GM10847 (cell line): ENCODE data around the gene DLG1.

Experiments used
- POLR2A ChIP-seq: IDR thresholded peaks from 2 replicates; pipeline ENCODE4 v1.6.1; 2011; ENCODE audit not compliant: insufficient read length; ENCODE audit errors: extremely low read depth

The DLG1 gene

GRCh38 chr3:197242784-197243432 is 55.5 kb downstream of the DLG1 start:
- TF ChIP-seq POLR2A = no peak

GRCh38 chr3:197241173-197241572 is 57.2 kb downstream of the DLG1 start:
- no peak for TF ChIP-seq POLR2A

- TF ChIP-seq POLR2A = no peak
Observed at GRCh38 chr3:197239857-197240256, 58.6 kb downstream of the DLG1 start.

- no peak for TF ChIP-seq POLR2A
Observed at GRCh38 chr3:197238842-197239241, 59.6 kb downstream of the DLG1 start.

GRCh38 chr3:197237897-197238296 is 60.5 kb downstream of the DLG1 start:
- TF ChIP-seq POLR2A = no peak

- no peak for TF ChIP-seq POLR2A
Observed at GRCh38 chr3:197236362-197236761, 62.0 kb downstream of the DLG1 start.

DNA sequence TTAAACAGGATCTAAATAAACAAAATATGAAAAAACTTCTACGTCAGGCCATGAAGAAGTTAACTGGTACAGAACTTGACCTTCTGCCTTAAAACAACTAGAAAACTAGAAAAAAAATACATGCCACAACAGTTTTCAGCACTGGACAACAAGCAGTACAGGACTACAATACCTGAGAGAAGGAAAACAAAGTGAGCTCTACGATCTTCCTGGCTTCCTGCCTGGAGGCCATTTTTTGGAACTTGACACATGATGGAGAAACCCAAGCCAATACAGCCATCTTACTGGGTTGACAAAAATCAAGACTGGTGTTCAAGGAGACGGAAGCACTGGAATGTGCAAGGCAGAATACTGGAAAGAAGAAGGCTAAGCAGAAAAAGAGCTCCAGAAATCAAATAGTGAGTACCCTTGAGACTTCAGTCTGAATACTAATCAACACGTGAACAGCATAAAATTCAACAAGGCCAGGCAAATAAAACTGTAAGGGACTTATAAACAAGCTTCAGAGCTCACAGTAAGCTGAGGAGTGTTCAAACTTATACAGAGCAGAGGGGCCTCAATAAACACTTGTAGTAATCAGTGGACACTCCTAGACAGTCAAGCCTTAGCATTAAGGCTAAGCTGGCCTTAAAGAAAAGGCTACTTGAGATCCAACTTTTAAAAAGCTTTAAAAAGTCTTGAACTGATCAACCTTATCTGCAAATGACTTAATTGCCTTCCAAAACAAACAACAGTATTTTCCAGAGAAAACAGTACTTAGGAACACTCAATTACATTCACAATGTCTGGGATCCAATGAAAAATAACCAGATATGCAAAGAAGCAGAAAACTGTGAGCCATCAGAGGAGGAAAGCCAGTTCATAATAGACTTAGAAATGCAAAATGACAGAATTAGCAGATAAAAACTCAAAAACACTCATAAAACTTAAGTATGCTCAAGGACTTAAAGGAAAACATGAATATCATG is 63.2 kb downstream of the DLG1 start:
- TF ChIP-seq POLR2A = no peak

DNA sequence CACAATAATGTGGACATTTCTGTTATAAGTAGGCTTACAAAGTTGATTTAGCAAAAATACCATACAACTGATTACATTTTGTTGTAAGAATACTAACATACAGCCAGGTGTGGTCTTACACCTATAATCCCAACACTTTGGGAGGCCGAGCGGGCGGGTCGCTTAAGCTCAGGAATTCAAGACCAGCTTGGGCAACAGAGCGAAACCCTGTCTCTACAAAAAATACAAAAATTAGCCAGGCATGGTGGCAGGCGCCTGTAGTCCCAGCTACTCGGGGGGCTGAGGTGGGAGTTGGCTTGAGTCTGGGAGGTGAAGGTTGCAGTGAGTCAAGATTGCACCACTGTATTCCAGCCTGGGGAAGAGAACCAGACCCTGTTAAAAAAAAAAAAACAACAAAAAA is 67.1 kb downstream of the DLG1 start:
- no peak for TF ChIP-seq POLR2A

GRCh38 chr3:197229836-197230235 is 68.6 kb downstream of the DLG1 start:
- TF ChIP-seq POLR2A = no peak

DNA sequence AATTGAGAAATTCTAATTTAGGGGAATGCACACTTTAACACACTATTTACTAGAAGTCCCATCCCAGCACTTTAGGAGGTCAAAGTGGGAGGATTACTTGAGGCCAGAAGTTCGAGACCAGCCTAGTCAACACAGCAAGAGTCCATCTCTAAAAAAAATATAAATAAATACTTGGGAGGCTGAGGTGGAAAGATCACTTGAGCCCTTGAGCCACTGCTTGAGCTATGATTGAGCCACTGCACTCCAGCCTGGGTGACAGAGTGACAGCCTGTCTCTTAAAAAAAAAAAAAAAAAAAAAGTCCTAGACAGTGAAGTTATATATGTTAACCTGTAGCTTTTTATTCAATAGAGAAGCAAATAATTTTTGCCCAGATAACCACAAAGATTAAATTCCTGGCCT is 69.2 kb downstream of the DLG1 start:
- TF ChIP-seq POLR2A = no peak

- no peak for TF ChIP-seq POLR2A
Observed at GRCh38 chr3:197227780-197228574, 70.4 kb downstream of the DLG1 start.

DNA sequence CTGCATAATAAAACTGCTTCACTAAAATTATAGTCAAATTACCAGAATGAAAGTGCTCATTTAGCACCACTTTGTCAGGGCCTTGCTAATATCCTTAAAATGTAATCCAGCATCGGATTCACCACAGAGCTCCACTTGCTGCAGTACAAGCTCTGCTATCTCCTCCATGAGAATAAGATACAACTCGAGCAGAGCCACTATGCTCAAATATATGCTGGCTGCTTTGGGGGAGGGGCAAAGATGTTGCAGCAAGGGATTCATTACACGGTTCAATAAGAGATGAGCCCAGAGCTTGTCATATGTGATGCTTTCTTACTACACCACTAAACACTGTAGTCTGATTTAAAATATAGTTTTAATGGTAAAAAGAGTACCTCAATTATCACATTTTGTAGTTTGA is 72.2 kb downstream of the DLG1 start:
- TF ChIP-seq POLR2A = no peak

DNA sequence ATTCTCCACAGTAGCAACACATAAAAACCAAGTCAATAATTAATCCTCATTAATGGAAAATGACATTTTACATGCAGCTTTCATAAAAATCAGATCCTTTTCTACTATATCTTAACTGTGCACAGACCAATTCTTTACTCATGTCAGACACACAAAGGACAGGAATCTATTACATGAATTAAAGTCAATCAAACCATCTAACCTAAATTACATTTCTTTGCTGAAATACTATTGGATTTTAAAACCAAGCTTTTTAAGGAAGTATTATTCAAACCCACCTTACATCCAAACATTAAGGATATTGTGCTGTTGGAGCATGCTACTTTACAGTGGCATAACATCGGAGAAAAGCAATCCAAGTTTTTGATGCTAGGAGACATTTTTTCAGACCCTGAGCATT is 72.8 kb downstream of the DLG1 start:
- TF ChIP-seq POLR2A = no peak

- TF ChIP-seq POLR2A = no peak
Observed at GRCh38 chr3:197224034-197224444, 74.4 kb downstream of the DLG1 start.

DNA sequence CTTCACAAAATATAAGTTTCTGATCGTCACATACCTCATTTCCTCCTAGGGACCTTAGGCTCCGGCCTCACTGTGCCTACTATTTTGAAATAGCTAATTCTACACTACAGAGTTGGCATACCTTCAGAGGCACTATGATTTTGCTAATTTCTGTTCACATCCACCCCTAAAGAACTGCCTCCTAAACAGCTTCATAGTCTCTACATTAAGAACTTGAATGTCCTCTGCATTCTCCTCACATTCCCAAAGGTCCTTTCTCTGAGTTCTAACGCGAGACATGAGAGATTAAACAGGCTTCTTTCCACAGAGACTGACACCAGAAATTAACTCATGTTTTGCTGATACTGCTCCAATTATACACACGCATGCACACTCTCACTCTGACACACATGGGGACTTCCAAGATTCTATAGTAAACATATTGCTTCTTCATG is 75.5 kb downstream of the DLG1 start:
- TF ChIP-seq POLR2A = no peak

DNA sequence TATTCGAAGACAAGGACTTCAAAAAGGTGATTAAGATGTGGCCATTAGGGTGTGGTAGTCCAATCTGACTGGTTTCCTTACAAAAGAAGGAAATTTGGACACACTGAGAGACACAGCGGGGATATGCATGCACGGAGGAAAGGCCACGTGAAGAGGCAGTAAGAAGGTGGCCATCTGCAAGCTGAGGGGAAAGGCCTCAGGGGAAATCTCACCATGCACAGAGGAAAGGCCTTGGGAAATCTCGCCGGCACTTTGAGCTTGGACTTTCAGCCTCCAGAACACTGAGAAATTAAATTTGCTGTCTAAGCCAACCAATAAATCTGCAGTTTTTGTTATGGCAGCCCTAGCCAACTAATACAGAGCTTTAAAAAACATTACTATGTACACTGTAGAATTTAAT is 78.8 kb downstream of the DLG1 start:
- no peak for TF ChIP-seq POLR2A

GRCh38 chr3:197218210-197218609 is 80.2 kb downstream of the DLG1 start:
- TF ChIP-seq POLR2A = no peak
